Measurements from ENCODE around the gene FHOD3.

GRCh38 chr18:36465276-36465675, 167.8 kb downstream of the FHOD3 start:
- TF ChIP-seq, protein P1, sequence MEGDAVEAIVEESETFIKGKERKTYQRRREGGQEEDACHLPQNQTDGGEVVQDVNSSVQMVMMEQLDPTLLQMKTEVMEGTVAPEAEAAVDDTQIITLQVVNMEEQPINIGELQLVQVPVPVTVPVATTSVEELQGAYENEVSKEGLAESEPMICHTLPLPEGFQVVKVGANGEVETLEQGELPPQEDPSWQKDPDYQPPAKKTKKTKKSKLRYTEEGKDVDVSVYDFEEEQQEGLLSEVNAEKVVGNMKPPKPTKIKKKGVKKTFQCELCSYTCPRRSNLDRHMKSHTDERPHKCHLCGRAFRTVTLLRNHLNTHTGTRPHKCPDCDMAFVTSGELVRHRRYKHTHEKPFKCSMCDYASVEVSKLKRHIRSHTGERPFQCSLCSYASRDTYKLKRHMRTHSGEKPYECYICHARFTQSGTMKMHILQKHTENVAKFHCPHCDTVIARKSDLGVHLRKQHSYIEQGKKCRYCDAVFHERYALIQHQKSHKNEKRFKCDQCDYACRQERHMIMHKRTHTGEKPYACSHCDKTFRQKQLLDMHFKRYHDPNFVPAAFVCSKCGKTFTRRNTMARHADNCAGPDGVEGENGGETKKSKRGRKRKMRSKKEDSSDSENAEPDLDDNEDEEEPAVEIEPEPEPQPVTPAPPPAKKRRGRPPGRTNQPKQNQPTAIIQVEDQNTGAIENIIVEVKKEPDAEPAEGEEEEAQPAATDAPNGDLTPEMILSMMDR (IDR thresholded peaks at IDR 0.05), result no peak
- no peak for TF ChIP-seq POLR2A (IDR thresholded peaks at IDR 0.05)
